ENCODE data around the gene ODAM.
"Not testable (repeated sequence)": the region's sequence is repeated elsewhere in the genome, so short reads cannot be mapped to it uniquely, and the experiment has no call there.

ODAM gene

GRCh38 chr4:70196857-70197256 is 1.3 kb downstream of the ODAM start:
- H3K36me3 ChIP-seq (ENCODE audit: control insufficient read depth, low read length), result no peaks in the 10 kb centered on the region

GRCh38 chr4:70197842-70198241 is 2.3 kb downstream of the ODAM start:
- H3K9me2 ChIP-seq (replicated peaks; ENCODE audit: control insufficient read depth, low read length), result no peaks in the 10 kb centered on the region
- H3K4me3 ChIP-seq (ENCODE audit: low read length), result no peak overlapping the region
- no peaks in the 10 kb centered on the region for H3K27me3 ChIP-seq (ENCODE audit: control insufficient read depth, low read length)
- H3K79me2 ChIP-seq (ENCODE audit: control insufficient read depth, low read length), result no peaks in the 10 kb centered on the region
- H3K4me1 ChIP-seq (ENCODE audit: control insufficient read depth, low read length), result no peaks in the 10 kb centered on the region
- no peaks in the 10 kb centered on the region for H3F3A ChIP-seq (ENCODE audit: control insufficient read depth, insufficient read depth)
- no peaks in the 10 kb centered on the region for H3K9me3 ChIP-seq (ENCODE audit: control insufficient read depth, insufficient read depth, low read length)
- no peak overlapping the region for H3K4me2 ChIP-seq (ENCODE audit: low read length)
- no peaks in the 10 kb centered on the region for H3K36me3 ChIP-seq (ENCODE audit: control insufficient read depth, low read length)
- no peak for TF ChIP-seq CTCF (IDR thresholded peaks at IDR 0.05; ENCODE audit: low read depth, low read length, poor library complexity, severe bottlenecking)
- no peak for TF ChIP-seq EZH2phosphoT487 (IDR thresholded peaks at IDR 0.05; ENCODE audit: borderline replicate concordance, low read length)
- no peaks in the 10 kb centered on the region for H4K20me1 ChIP-seq (ENCODE audit: control insufficient read depth, insufficient read depth, low read depth, low read length)
- no peak overlapping the region for H3K27ac ChIP-seq (ENCODE audit: low read depth, low read length)

More at GRCh38 chr4:70196857-70197256, 1.3 kb downstream of the ODAM start:
- no peaks in the 10 kb centered on the region for H3K4me1 ChIP-seq (ENCODE audit: control insufficient read depth, low read length)
- H3K27ac ChIP-seq (ENCODE audit: low read depth, low read length), result no peak overlapping the region
- no peaks in the 10 kb centered on the region for H4K20me1 ChIP-seq (ENCODE audit: control insufficient read depth, insufficient read depth, low read depth, low read length)
- no peak overlapping the region for H3K4me2 ChIP-seq (ENCODE audit: low read length)
- H3K4me3 ChIP-seq (ENCODE audit: low read length), result no peak overlapping the region
- H3K9me3 ChIP-seq (ENCODE audit: control insufficient read depth, insufficient read depth, low read length), result no peaks in the 10 kb centered on the region
- no peaks in the 10 kb centered on the region for H3F3A ChIP-seq (ENCODE audit: control insufficient read depth, insufficient read depth)
- no peaks in the 10 kb centered on the region for H3K9me2 ChIP-seq (replicated peaks; ENCODE audit: control insufficient read depth, low read length)
- TF ChIP-seq CTCF (IDR thresholded peaks at IDR 0.05; ENCODE audit: low read depth, low read length, poor library complexity, severe bottlenecking) (no peak), EZH2phosphoT487 (IDR thresholded peaks at IDR 0.05; ENCODE audit: borderline replicate concordance, low read length) (no peak)
- no peaks in the 10 kb centered on the region for H3K27me3 ChIP-seq (ENCODE audit: control insufficient read depth, low read length)
- H3K79me2 ChIP-seq (ENCODE audit: control insufficient read depth, low read length), result no peaks in the 10 kb centered on the region

GRCh38 chr4:70203601-70204000 is 8.1 kb downstream of the ODAM start:
- TF ChIP-seq EZH2phosphoT487 (IDR thresholded peaks at IDR 0.05; ENCODE audit: borderline replicate concordance, low read length), result no peak
- no peak for TF ChIP-seq CTCF (IDR thresholded peaks at IDR 0.05; ENCODE audit: low read depth, low read length, poor library complexity, severe bottlenecking)

GRCh38 chr4:70212752-70213151 is 17.2 kb downstream of the ODAM start:
- H3F3A ChIP-seq (ENCODE audit: control insufficient read depth, insufficient read depth); H3K27ac ChIP-seq (ENCODE audit: low read depth, low read length); H3K9me2 ChIP-seq (replicated peaks; ENCODE audit: control insufficient read depth, low read length); H4K20me1 ChIP-seq (ENCODE audit: control insufficient read depth, insufficient read depth, low read depth, low read length); H3K4me2 ChIP-seq (ENCODE audit: low read length); H3K79me2 ChIP-seq (ENCODE audit: control insufficient read depth, low read length); H3K27me3 ChIP-seq (ENCODE audit: control insufficient read depth, low read length); H3K36me3 ChIP-seq (ENCODE audit: control insufficient read depth, low read length); H3K4me3 ChIP-seq (ENCODE audit: low read length); H3K9me3 ChIP-seq (ENCODE audit: control insufficient read depth, insufficient read depth, low read length); H3K4me1 ChIP-seq (ENCODE audit: control insufficient read depth, low read length): not testable (repeated sequence)

More at GRCh38 chr4:70203601-70204000, 8.1 kb downstream of the ODAM start:
- Histone ChIP-seq H3K36me3 (ENCODE audit: control insufficient read depth, low read length) (no peaks in the 10 kb centered on the region), H3F3A (ENCODE audit: control insufficient read depth, insufficient read depth) (no peaks in the 10 kb centered on the region), H3K4me3 (ENCODE audit: low read length) (no peak overlapping the region), H3K27me3 (ENCODE audit: control insufficient read depth, low read length) (no peaks in the 10 kb centered on the region), H3K9me3 (ENCODE audit: control insufficient read depth, insufficient read depth, low read length) (no peaks in the 10 kb centered on the region), H3K27ac (ENCODE audit: low read depth, low read length) (no peak overlapping the region), H3K9me2 (replicated peaks; ENCODE audit: control insufficient read depth, low read length) (no peaks in the 10 kb centered on the region), H3K4me1 (ENCODE audit: control insufficient read depth, low read length) (no peaks in the 10 kb centered on the region), H4K20me1 (ENCODE audit: control insufficient read depth, insufficient read depth, low read depth, low read length) (no peaks in the 10 kb centered on the region), H3K79me2 (ENCODE audit: control insufficient read depth, low read length) (no peaks in the 10 kb centered on the region), H3K4me2 (ENCODE audit: low read length) (no peak overlapping the region)

GRCh38 chr4:70216109-70216508 is 20.6 kb downstream of the ODAM start:
- H3K27me3 ChIP-seq (ENCODE audit: control insufficient read depth, low read length); H4K20me1 ChIP-seq (ENCODE audit: control insufficient read depth, insufficient read depth, low read depth, low read length); H3K9me2 ChIP-seq (replicated peaks; ENCODE audit: control insufficient read depth, low read length); H3K4me1 ChIP-seq (ENCODE audit: control insufficient read depth, low read length); H3K27ac ChIP-seq (ENCODE audit: low read depth, low read length); H3K4me3 ChIP-seq (ENCODE audit: low read length); H3K4me2 ChIP-seq (ENCODE audit: low read length); H3K36me3 ChIP-seq (ENCODE audit: control insufficient read depth, low read length); H3F3A ChIP-seq (ENCODE audit: control insufficient read depth, insufficient read depth); H3K9me3 ChIP-seq (ENCODE audit: control insufficient read depth, insufficient read depth, low read length); H3K79me2 ChIP-seq (ENCODE audit: control insufficient read depth, low read length): not testable (repeated sequence)

GRCh38 chr4:70216550-70216949 is 21.0 kb downstream of the ODAM start:
- H3K4me1 ChIP-seq (ENCODE audit: control insufficient read depth, low read length); H3K4me2 ChIP-seq (ENCODE audit: low read length); H3K9me3 ChIP-seq (ENCODE audit: control insufficient read depth, insufficient read depth, low read length); H3K4me3 ChIP-seq (ENCODE audit: low read length); H3F3A ChIP-seq (ENCODE audit: control insufficient read depth, insufficient read depth); H4K20me1 ChIP-seq (ENCODE audit: control insufficient read depth, insufficient read depth, low read depth, low read length); H3K36me3 ChIP-seq (ENCODE audit: control insufficient read depth, low read length); H3K27me3 ChIP-seq (ENCODE audit: control insufficient read depth, low read length); H3K79me2 ChIP-seq (ENCODE audit: control insufficient read depth, low read length); H3K27ac ChIP-seq (ENCODE audit: low read depth, low read length); H3K9me2 ChIP-seq (replicated peaks; ENCODE audit: control insufficient read depth, low read length): not testable (repeated sequence)
